HL-60 (cell line): ENCODE data around the gene FTO.

Experiments used
- CTCF ChIP-seq: IDR thresholded peaks from one replicate; pipeline ENCODE4 v1.5.1; 2011; ENCODE audit warnings: low read length, control low read depth, inconsistent platforms; ENCODE audit not compliant: insufficient read depth
- POLR2AphosphoS5 ChIP-seq: IDR thresholded peaks from 2 replicates; pipeline ENCODE4 v1.6.1; 2012; ENCODE audit warnings: low read depth
- SPI1 ChIP-seq: IDR thresholded peaks from 2 replicates; pipeline ENCODE4 v1.6.1; 2012; ENCODE audit warnings: low read depth, mild to moderate bottlenecking, borderline replicate concordance

GRCh38 chr16:53787423-53787822 lies 83.5 kb downstream of the FTO start:
- no peak for TF ChIP-seq CTCF
- TF ChIP-seq SPI1, result no peak
- TF ChIP-seq POLR2AphosphoS5, result no peak
